T-helper 17 cell (primary cell): ENCODE results near the gene B4GALT6. TPM values are rescaled to one million over a fixed set of nuclear protein-coding genes. Genes with fewer than 3 reads are reported as not detected.

Experiments used
- ATAC-seq: fragments of 150-1000 bp; cut with Tn5 transposase; 2 replicates; pipeline ENCODE4 v1.10.0; 2021; ENCODE audit warnings: mild to moderate bottlenecking, moderate library complexity
- DNase-seq, 3 donors: peaks; one replicate each; pipeline versions ENCODE4 v3.0.0 to v3.0.0-alpha.2; 2020 to 2021
- H3K9me3 ChIP-seq: one replicate; pipeline ENCODE4 v1.7.0; 2013; ENCODE audit warnings: low read length, mild to moderate bottlenecking; ENCODE audit not compliant: control insufficient read depth, poor library complexity, severe bottlenecking
- H3K27ac Mint-ChIP-seq: one replicate; pipeline ENCODE4 v1.8.0; 2022; ENCODE audit warnings: mild to moderate bottlenecking, moderate library complexity, mixed read lengths
- H3K27me3 Mint-ChIP-seq: one replicate; pipeline ENCODE4 v1.8.0; 2022; ENCODE audit warnings: mixed read lengths
- H3K36me3 Mint-ChIP-seq: one replicate; pipeline ENCODE4 v1.8.0; 2022; ENCODE audit warnings: low read depth, mixed read lengths
- H3K4me1 Mint-ChIP-seq: one replicate; pipeline ENCODE4 v1.8.0; 2022; ENCODE audit warnings: mild to moderate bottlenecking, mixed read lengths
- H3K4me3 Mint-ChIP-seq: one replicate; pipeline ENCODE4 v1.8.0; 2022; ENCODE audit warnings: mild to moderate bottlenecking, moderate library complexity, mixed read lengths
- total RNA-seq, 4 donors: library from RNA in 2 of 4; stranded (reverse) in 2 of 4; gene quantifications; one replicate each; pipeline ENCODE4 v1.2.3 and lab custom pipeline; 2022 to 2026

Gene B4GALT6
- total RNA-seq, 2 donors from 2014 or later, result 0.10 to 2.3 TPM

GRCh38 chr18:31664101-31664500 lies 20.3 kb downstream of the B4GALT6 start:
- no peak overlapping the region for H3K4me3 Mint-ChIP-seq
- H3K36me3 Mint-ChIP-seq, result no peaks in the 10 kb centered on the region
- no peaks in the 10 kb centered on the region for H3K9me3 ChIP-seq
- H3K27ac Mint-ChIP-seq, result no peak overlapping the region
- peaks cover 19% of the 10 kb centered on the region for H3K27me3 Mint-ChIP-seq
- H3K4me1 Mint-ChIP-seq, result no peaks in the 10 kb centered on the region
- no peak for DNase-seq
- ATAC-seq, result no peak

- Mint-ChIP-seq H3K27me3 (peaks cover 15% of the 10 kb centered on the region), H3K36me3 (no peaks in the 10 kb centered on the region), H3K27ac (no peak overlapping the region), H3K4me3 (no peak overlapping the region), H3K4me1 (peaks cover 7% of the 10 kb centered on the region)
- DNase-seq (no peak), ATAC-seq (no peak)
- no peaks in the 10 kb centered on the region for H3K9me3 ChIP-seq
Measured at GRCh38 chr18:31661965-31662364, 22.4 kb downstream of the B4GALT6 start.

GRCh38 chr18:31660763-31661162 lies 23.6 kb downstream of the B4GALT6 start:
- ATAC-seq, result no peak
- Mint-ChIP-seq H3K4me1 (peaks cover 7% of the 10 kb centered on the region), H3K27me3 (peaks cover 13% of the 10 kb centered on the region), H3K27ac (no peak overlapping the region), H3K4me3 (no peak overlapping the region), H3K36me3 (no peaks in the 10 kb centered on the region)
- H3K9me3 ChIP-seq, result no peaks in the 10 kb centered on the region
- DNase-seq, result no peak

- peaks cover 21% of the 10 kb centered on the region for H3K27me3 Mint-ChIP-seq
- H3K4me1 Mint-ChIP-seq, result peaks cover 7% of the 10 kb centered on the region
- no peaks in the 10 kb centered on the region for H3K9me3 ChIP-seq
- no peak overlapping the region for H3K4me3 Mint-ChIP-seq
- H3K36me3 Mint-ChIP-seq, result no peaks in the 10 kb centered on the region
- no peak overlapping the region for H3K27ac Mint-ChIP-seq
- ATAC-seq, result no peak
- no peak for DNase-seq
Measured at GRCh38 chr18:31659576-31660177, 24.7 kb downstream of the B4GALT6 start.

- Mint-ChIP-seq H3K27me3 (peaks cover 22% of the 10 kb centered on the region), H3K36me3 (no peaks in the 10 kb centered on the region), H3K27ac (no peak overlapping the region), H3K4me3 (no peak overlapping the region), H3K4me1 (peaks cover 7% of the 10 kb centered on the region)
- no peaks in the 10 kb centered on the region for H3K9me3 ChIP-seq
- ATAC-seq (peak; percentile 54), DNase-seq (no peak)
Measured at GRCh38 chr18:31658670-31659575, 25.5 kb downstream of the B4GALT6 start.

GRCh38 chr18:31657823-31658669 lies 26.3 kb downstream of the B4GALT6 start:
- peak overlapping the region; percentile 28 for H3K4me3 Mint-ChIP-seq
- no peaks in the 10 kb centered on the region for H3K9me3 ChIP-seq
- DNase-seq (no peak), ATAC-seq (peak; percentile 37)
- H3K27me3 Mint-ChIP-seq, result peaks cover 29% of the 10 kb centered on the region
- no peak overlapping the region for H3K27ac Mint-ChIP-seq
- H3K36me3 Mint-ChIP-seq, result peaks cover 1% of the 10 kb centered on the region
- H3K4me1 Mint-ChIP-seq, result peaks cover 7% of the 10 kb centered on the region

GRCh38 chr18:31656754-31657153 lies 27.6 kb downstream of the B4GALT6 start:
- Mint-ChIP-seq H3K36me3 (peaks cover 7% of the 10 kb centered on the region), H3K27ac (no peak overlapping the region), H3K27me3 (peaks cover 42% of the 10 kb centered on the region), H3K4me1 (peaks cover 7% of the 10 kb centered on the region), H3K4me3 (no peak overlapping the region)
- DNase-seq, result no peak
- ATAC-seq, result no peak
- H3K9me3 ChIP-seq, result no peaks in the 10 kb centered on the region

GRCh38 chr18:31655354-31655753 lies 29.0 kb downstream of the B4GALT6 start:
- H3K4me3 Mint-ChIP-seq, result no peak overlapping the region
- H3K27me3 Mint-ChIP-seq, result peaks cover 44% of the 10 kb centered on the region

GRCh38 chr18:31652877-31653276 lies 31.5 kb downstream of the B4GALT6 start:
- H3K9me3 ChIP-seq, result no peaks in the 10 kb centered on the region
- DNase-seq, result no peak
- H3K4me1 Mint-ChIP-seq, result peaks cover 2% of the 10 kb centered on the region
- H3K36me3 Mint-ChIP-seq, result peaks cover 7% of the 10 kb centered on the region
- ATAC-seq, result no peak
- H3K4me3 Mint-ChIP-seq, result no peak overlapping the region
- no peak overlapping the region for H3K27ac Mint-ChIP-seq
- peaks cover 52% of the 10 kb centered on the region for H3K27me3 Mint-ChIP-seq

More at GRCh38 chr18:31655354-31655753, 29.0 kb downstream of the B4GALT6 start:
- Mint-ChIP-seq H3K27ac (no peak overlapping the region), H3K36me3 (peaks cover 7% of the 10 kb centered on the region), H3K4me1 (peaks cover 7% of the 10 kb centered on the region)
- no peaks in the 10 kb centered on the region for H3K9me3 ChIP-seq
- DNase-seq (no peak), ATAC-seq (no peak)

GRCh38 chr18:31652357-31652756 lies 32.0 kb downstream of the B4GALT6 start:
- Mint-ChIP-seq H3K4me3 (no peak overlapping the region), H3K36me3 (peaks cover 7% of the 10 kb centered on the region), H3K4me1 (peaks cover 2% of the 10 kb centered on the region), H3K27ac (no peak overlapping the region), H3K27me3 (peaks cover 54% of the 10 kb centered on the region)
- ATAC-seq, result no peak
- H3K9me3 ChIP-seq, result no peaks in the 10 kb centered on the region
- no peak for DNase-seq

- Mint-ChIP-seq H3K27ac (no peak overlapping the region), H3K36me3 (peaks cover 7% of the 10 kb centered on the region), H3K4me1 (peaks cover 3% of the 10 kb centered on the region), H3K4me3 (no peak overlapping the region), H3K27me3 (peaks cover 63% of the 10 kb centered on the region)
- DNase-seq (no peak), ATAC-seq (no peak)
- H3K9me3 ChIP-seq, result no peaks in the 10 kb centered on the region
Measured at GRCh38 chr18:31651369-31651768, 33.0 kb downstream of the B4GALT6 start.

- Mint-ChIP-seq H3K4me3 (no peak overlapping the region), H3K27ac (no peak overlapping the region), H3K4me1 (peaks cover 3% of the 10 kb centered on the region), H3K36me3 (peaks cover 7% of the 10 kb centered on the region), H3K27me3 (peaks cover 59% of the 10 kb centered on the region)
- no peak for ATAC-seq
- H3K9me3 ChIP-seq, result no peaks in the 10 kb centered on the region
- DNase-seq, result no peak
Measured at GRCh38 chr18:31649978-31650719, 34.2 kb downstream of the B4GALT6 start.
